Lower leg skin (tissue), 4 donors: Measurements from ENCODE around the gene PLA2G3. TPM values are rescaled to one million over a fixed set of nuclear protein-coding genes. Genes with fewer than 3 reads are reported as not detected.

ENCODE experiments used
- DNase-seq, 2 donors: peaks; one replicate each; pipeline ENCODE4 v3.0.0-alpha.2; 2019; ENCODE audit warnings: low spot score in 2 of 2
- H3K4me3 ChIP-seq: fragments of 200-600 bp; sonication (generic); 2 replicates; pipeline ENCODE4 v1.5.1; 2017; ENCODE audit warnings: mild to moderate bottlenecking, low read depth; ENCODE audit not compliant: poor library complexity, severe bottlenecking
- CTCF ChIP-seq, 3 donors: fragments of 450-650 bp; IDR thresholded peaks; one replicate each; pipeline ENCODE4 v1.5.1; 2016; ENCODE audit warnings: antibody characterized with exemption in 3 of 3, mild to moderate bottlenecking in 3 of 3, moderate library complexity in 2 of 3
- POLR2A ChIP-seq, 2 donors: fragments of 450-650 bp; IDR thresholded peaks; one replicate each; pipeline ENCODE4 v1.6.1; 2016 to 2017; ENCODE audit warnings: antibody characterized with exemption in 2 of 2, mild to moderate bottlenecking in 1 of 2, moderate library complexity in 1 of 2
- WGBS, 2 donors: methylation state at CpG; one replicate each; pipeline ENCODE4 v1.1.5; 2018; 5-methylcytosine and 5-hydroxymethylcytosine counted together
- intact Hi-C: fragments of 100-400 bp; cut with DNase I; formaldehyde crosslinking; loops from one replicate; pipeline ENCODE4 v1.15.0; 2023; ENCODE audit warnings: low total_unique reads
- total RNA-seq, 4 donors: library from RNA; depleted of rRNA; stranded (reverse); fragments of >200 nt; gene quantifications; one replicate each; pipeline ENCODE4 v1.1.0, GENCODE V29; 2016

Gene PLA2G3
- total RNA-seq, 4 donors from 2014 or later, result 6.5 to 11.3 (median 8.7) TPM

DNA sequence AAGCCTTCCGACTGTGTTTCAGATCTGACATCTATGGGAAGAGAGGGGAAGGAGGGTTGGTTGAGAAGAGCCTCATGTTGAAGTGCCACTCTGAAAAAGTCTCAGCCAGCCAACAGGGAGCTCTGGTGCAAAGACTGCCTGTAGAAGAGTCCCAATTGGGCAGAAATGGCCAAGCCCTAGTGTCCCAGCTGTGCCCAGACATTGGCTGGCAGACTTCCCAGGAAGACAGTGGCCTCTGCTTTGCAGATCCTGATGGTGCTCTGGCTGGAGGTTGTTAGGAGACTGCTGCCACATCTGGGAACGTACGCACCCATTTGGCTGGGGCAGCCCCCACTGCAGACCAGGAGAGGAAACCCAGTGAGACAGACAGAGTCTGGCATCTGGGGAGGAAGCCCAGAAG is 3.2 kb upstream of the PLA2G3 start:
- intact Hi-C loops, result loop anchor here (10.0 kb wide), 1 partner anchor 509 kb away; the partner anchor contains the start of gene SLC35E4
- WGBS, 2 donors, result 74 to 90% methylated on average over 1 to 3 of the region's 3 CpGs
- H3K4me3 ChIP-seq, result no peak overlapping the region
- no peak for DNase-seq
- no peak for TF ChIP-seq POLR2A (IDR thresholded peaks at IDR 0.05)
- no peak for TF ChIP-seq CTCF (IDR thresholded peaks at IDR 0.05)

DNA sequence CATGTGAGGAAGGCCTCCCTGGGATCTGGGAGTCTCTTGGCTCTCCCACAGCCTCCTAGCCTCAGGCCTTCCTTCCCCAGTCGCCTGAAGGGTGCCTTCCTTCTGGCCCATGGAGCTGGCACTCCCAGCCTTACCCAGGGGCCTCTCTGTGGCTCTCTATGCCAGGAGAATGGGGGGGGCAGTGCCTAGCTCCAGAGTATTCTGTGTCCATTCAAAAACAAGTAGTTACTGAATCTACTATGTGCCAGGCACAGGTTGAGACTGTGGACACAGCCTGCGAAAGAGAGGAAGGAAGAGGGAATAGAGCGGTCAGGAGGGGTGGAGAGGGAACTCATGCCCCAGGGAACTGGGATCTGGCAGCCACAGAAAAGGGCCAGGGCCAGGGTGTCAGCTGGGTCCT is 2.7 kb upstream of the PLA2G3 start:
- intact Hi-C loops, result loop anchor here (10.0 kb wide), 1 partner anchor 508 kb away; the partner anchor contains the start of gene SLC35E4
- no peak for TF ChIP-seq POLR2A (IDR thresholded peaks at IDR 0.05)
- no peak for TF ChIP-seq CTCF (IDR thresholded peaks at IDR 0.05)
- WGBS, 2 donors, result 45 to 51% methylated on average over 3 of the region's 3 CpGs
- no peak overlapping the region for H3K4me3 ChIP-seq
- DNase-seq, result no peak

- 56 to 64% methylated on average over 4 of the region's 4 CpGs for WGBS, 2 donors
- intact Hi-C loops, result loop anchor here (10.0 kb wide), 1 partner anchor 507 kb away; the partner anchor contains the start of gene SLC35E4
- TF ChIP-seq POLR2A (IDR thresholded peaks at IDR 0.05), result no peak
- no peak for TF ChIP-seq CTCF (IDR thresholded peaks at IDR 0.05)
- no peak overlapping the region for H3K4me3 ChIP-seq
- no peak for DNase-seq
Observed at GRCh38 chr22:31142285-31142684, 2.0 kb upstream of the PLA2G3 start.

GRCh38 chr22:31141551-31141950 is 1.2 kb upstream of the PLA2G3 start:
- intact Hi-C loops, result loop anchor here (10.0 kb wide), 1 partner anchor 507 kb away; the partner anchor contains the start of gene SLC35E4
- no peak for TF ChIP-seq POLR2A (IDR thresholded peaks at IDR 0.05)
- TF ChIP-seq CTCF (IDR thresholded peaks at IDR 0.05), result no peak
- WGBS, 2 donors, result 85 to 90% methylated on average over 2 of the region's 2 CpGs

DNA sequence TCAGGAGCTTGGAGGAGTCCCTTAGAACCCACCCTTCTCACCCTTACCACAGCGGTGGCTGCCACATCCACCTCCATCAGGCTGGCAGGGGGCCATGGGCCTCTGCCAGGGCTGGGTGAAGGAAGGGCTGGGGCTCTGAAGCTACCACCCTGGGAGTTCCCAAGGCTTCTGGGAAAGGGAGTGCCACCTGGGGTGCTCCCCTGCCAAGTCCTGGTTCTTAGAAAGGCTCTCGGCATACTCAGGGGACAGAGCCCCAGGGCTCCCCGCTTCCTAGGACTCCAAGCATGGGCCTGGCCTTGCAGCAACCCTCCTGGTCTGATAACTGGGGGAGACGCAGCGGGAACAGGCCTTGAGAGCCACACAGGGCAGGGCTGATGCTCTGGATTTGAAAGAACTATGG is 438 bp upstream of the PLA2G3 start:
- H3K4me3 ChIP-seq, result no peak overlapping the region
- TF ChIP-seq POLR2A (IDR thresholded peaks at IDR 0.05), result no peak
- no peak for TF ChIP-seq CTCF (IDR thresholded peaks at IDR 0.05)
- intact Hi-C loops, result loop anchor here (10.0 kb wide), 1 partner anchor 506 kb away; the partner anchor contains the start of gene SLC35E4
- WGBS, 2 donors, result 45 to 53% methylated on average over 4 to 5 of the region's 5 CpGs
- no peak for DNase-seq

More at GRCh38 chr22:31141551-31141950, 1.2 kb upstream of the PLA2G3 start:
- no peak overlapping the region for H3K4me3 ChIP-seq
- DNase-seq, result no peak

GRCh38 chr22:31139066-31139465 is 1.2 kb downstream of the PLA2G3 start:
- no peak overlapping the region for H3K4me3 ChIP-seq
- TF ChIP-seq CTCF (IDR thresholded peaks at IDR 0.05), result no peak
- no peak for TF ChIP-seq POLR2A (IDR thresholded peaks at IDR 0.05)
- intact Hi-C loops, result no loop called here
- WGBS, 2 donors, result 44 to 60% methylated on average over 3 of the region's 3 CpGs
- DNase-seq, result no peak
